Suprapubic skin (tissue), 4 donors: Measurements from ENCODE around the gene ABHD12B. TPM values are rescaled to one million over a fixed set of nuclear protein-coding genes. Genes with fewer than 3 reads are reported as not detected.

Experiments
- DNase-seq, 2 donors: peaks; one replicate each; pipeline ENCODE4 v3.0.0-alpha.2; 2019; ENCODE audit warnings: low spot score in 2 of 2
- H3K27ac ChIP-seq: fragments of 200-600 bp; sonication (generic); one replicate; pipeline ENCODE4 v1.5.1; 2019
- H3K27me3 ChIP-seq: fragments of 200-600 bp; sonication (generic); one replicate; pipeline ENCODE4 v1.5.1; 2019
- H3K36me3 ChIP-seq: fragments of 200-600 bp; sonication (generic); one replicate; pipeline ENCODE4 v1.5.1; 2019
- H3K4me1 ChIP-seq: fragments of 200-600 bp; sonication (generic); one replicate; pipeline ENCODE4 v1.5.1; 2019
- H3K4me3 ChIP-seq: fragments of 200-600 bp; sonication (generic); one replicate; pipeline ENCODE4 v1.5.1; 2019; ENCODE audit warnings: mild to moderate bottlenecking
- H3K9me3 ChIP-seq: fragments of 200-600 bp; sonication (generic); one replicate; pipeline ENCODE4 v1.5.1; 2019
- EP300 ChIP-seq: sonication (generic); formaldehyde crosslinking; IDR thresholded peaks from one replicate; pipeline ENCODE4 v1.6.1; 2017; ENCODE audit warnings: antibody characterized with exemption
- POLR2A ChIP-seq, 2 donors: fragments of 450-650 bp; IDR thresholded peaks; one replicate each; pipeline ENCODE4 v1.6.1; 2017; ENCODE audit warnings: antibody characterized with exemption in 2 of 2, mild to moderate bottlenecking in 2 of 2, moderate library complexity in 2 of 2
- POLR2AphosphoS5 ChIP-seq, 3 donors: sonication (generic); formaldehyde crosslinking; IDR thresholded peaks; one replicate each; pipeline ENCODE4 v1.6.1; 2017; ENCODE audit warnings: antibody characterized with exemption in 3 of 3
- WGBS: methylation state at CpG from one replicate; pipeline ENCODE4 v1.1.5; 2018; 5-methylcytosine and 5-hydroxymethylcytosine counted together
- total RNA-seq, 4 donors: library from RNA; depleted of rRNA; stranded (reverse); fragments of >200 nt; gene quantifications; one replicate each; pipeline ENCODE4 v1.1.0, GENCODE V29; 2016
- TF ChIP-seq, protein P1 (sequence below), 2 donors: fragments of 200-600 bp in 1 of 2; fragments of 450-650 bp in 1 of 2; sonication (generic) in 1 of 2; IDR thresholded peaks; one replicate each; pipeline ENCODE4 v1.5.1; 2016 to 2019; ENCODE audit warnings: antibody characterized with exemption in 2 of 2, mild to moderate bottlenecking in 1 of 2, moderate library complexity in 1 of 2

ABHD12B gene
- total RNA-seq, 4 donors from 2014 or later = 9.1 to 32.0 (median 25.2) TPM

GRCh38 chr14:50864946-50865345, 6.9 kb upstream of the ABHD12B start:
- Histone ChIP-seq H3K9me3 (no peaks in the 10 kb centered on the region), H3K36me3 (no peaks in the 10 kb centered on the region), H3K4me3 (no peak overlapping the region), H3K27ac (no peak overlapping the region), H3K4me1 (no peaks in the 10 kb centered on the region), H3K27me3 (no peaks in the 10 kb centered on the region)
- 83% methylated on average over 5 of the region's 5 CpGs for WGBS
- DNase-seq = no peak
- TF ChIP-seq POLR2A (IDR thresholded peaks at IDR 0.05) = no peak
- TF ChIP-seq, protein P1, sequence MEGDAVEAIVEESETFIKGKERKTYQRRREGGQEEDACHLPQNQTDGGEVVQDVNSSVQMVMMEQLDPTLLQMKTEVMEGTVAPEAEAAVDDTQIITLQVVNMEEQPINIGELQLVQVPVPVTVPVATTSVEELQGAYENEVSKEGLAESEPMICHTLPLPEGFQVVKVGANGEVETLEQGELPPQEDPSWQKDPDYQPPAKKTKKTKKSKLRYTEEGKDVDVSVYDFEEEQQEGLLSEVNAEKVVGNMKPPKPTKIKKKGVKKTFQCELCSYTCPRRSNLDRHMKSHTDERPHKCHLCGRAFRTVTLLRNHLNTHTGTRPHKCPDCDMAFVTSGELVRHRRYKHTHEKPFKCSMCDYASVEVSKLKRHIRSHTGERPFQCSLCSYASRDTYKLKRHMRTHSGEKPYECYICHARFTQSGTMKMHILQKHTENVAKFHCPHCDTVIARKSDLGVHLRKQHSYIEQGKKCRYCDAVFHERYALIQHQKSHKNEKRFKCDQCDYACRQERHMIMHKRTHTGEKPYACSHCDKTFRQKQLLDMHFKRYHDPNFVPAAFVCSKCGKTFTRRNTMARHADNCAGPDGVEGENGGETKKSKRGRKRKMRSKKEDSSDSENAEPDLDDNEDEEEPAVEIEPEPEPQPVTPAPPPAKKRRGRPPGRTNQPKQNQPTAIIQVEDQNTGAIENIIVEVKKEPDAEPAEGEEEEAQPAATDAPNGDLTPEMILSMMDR (IDR thresholded peaks at IDR 0.05) = no peak
- no peak for TF ChIP-seq EP300
- no peak for TF ChIP-seq POLR2AphosphoS5 (IDR thresholded peaks at IDR 0.05)

GRCh38 chr14:50865391-50866076, 6.3 kb upstream of the ABHD12B start:
- Histone ChIP-seq H3K4me1 (no peaks in the 10 kb centered on the region), H3K4me3 (no peak overlapping the region), H3K27ac (no peak overlapping the region), H3K36me3 (no peaks in the 10 kb centered on the region), H3K27me3 (peaks cover 2% of the 10 kb centered on the region), H3K9me3 (no peaks in the 10 kb centered on the region)
- DNase-seq = no peak
- no peak for TF ChIP-seq EP300
- WGBS = 66% methylated on average over 11 of the region's 11 CpGs

DNA sequence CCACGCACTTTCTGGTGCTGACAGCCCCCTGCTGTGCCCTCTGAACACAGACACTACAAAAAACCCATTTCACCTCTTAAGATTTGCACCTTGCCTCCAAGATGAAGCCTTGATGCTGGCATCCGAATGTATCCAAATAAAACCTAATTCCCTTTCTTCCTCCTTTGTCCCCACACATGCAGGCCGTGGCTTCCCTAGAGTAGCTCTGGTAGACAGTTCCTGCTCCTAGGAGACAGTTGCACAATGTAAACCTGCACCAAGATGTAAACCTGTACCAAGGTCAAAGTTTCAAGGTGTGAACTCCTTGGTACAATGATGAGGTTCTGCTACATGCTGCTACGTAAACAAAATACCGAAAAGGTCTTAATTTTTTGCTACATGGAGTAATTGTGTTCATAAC, 625 bp upstream of the ABHD12B start:
- 85% methylated on average over 5 of the region's 5 CpGs for WGBS

GRCh38 chr14:50874757-50875156, 2.9 kb downstream of the ABHD12B start:
- no peak for DNase-seq
- Histone ChIP-seq H3K9me3 (no peaks in the 10 kb centered on the region), H3K4me1 (peaks cover 9% of the 10 kb centered on the region), H3K36me3 (no peaks in the 10 kb centered on the region), H3K27ac (no peak overlapping the region), H3K4me3 (no peak overlapping the region), H3K27me3 (peaks cover 16% of the 10 kb centered on the region)
- 65% methylated on average over 2 of the region's 2 CpGs for WGBS
- TF ChIP-seq POLR2AphosphoS5 (IDR thresholded peaks at IDR 0.05) (no peak), POLR2A (IDR thresholded peaks at IDR 0.05) (no peak), EP300 (no peak)
- TF ChIP-seq, protein P1 (IDR thresholded peaks at IDR 0.05) = no peak

More for the DNA sequence above, 625 bp upstream of the ABHD12B start:
- Histone ChIP-seq H3K27me3 (peaks cover 16% of the 10 kb centered on the region), H3K9me3 (no peaks in the 10 kb centered on the region), H3K36me3 (no peaks in the 10 kb centered on the region), H3K27ac (no peak overlapping the region), H3K4me3 (no peak overlapping the region), H3K4me1 (peaks cover 9% of the 10 kb centered on the region)
- TF ChIP-seq POLR2A (IDR thresholded peaks at IDR 0.05) (no peak), POLR2AphosphoS5 (IDR thresholded peaks at IDR 0.05) (no peak)
- TF ChIP-seq, protein P1 (IDR thresholded peaks at IDR 0.05) = no peak
- DNase-seq = no peak

- no peak overlapping the region for H3K4me3 ChIP-seq
- TF ChIP-seq POLR2AphosphoS5 (IDR thresholded peaks at IDR 0.05) (no peak), EP300 (no peak), POLR2A (IDR thresholded peaks at IDR 0.05) (no peak)
- TF ChIP-seq, protein P1 (IDR thresholded peaks at IDR 0.05) = no peak
- H3K9me3 ChIP-seq = no peaks in the 10 kb centered on the region
- peaks cover 9% of the 10 kb centered on the region for H3K4me1 ChIP-seq
- H3K27me3 ChIP-seq = peaks cover 14% of the 10 kb centered on the region
- 58% methylated on average over 7 of the region's 7 CpGs for WGBS
- H3K36me3 ChIP-seq = no peaks in the 10 kb centered on the region
- no peak for DNase-seq
- H3K27ac ChIP-seq = no peak overlapping the region
Observed at GRCh38 chr14:50875359-50876070, 3.7 kb downstream of the ABHD12B start.
